Pons (tissue), 1 donor: ENCODE data around the gene VHLL.
"Not testable (repeated sequence)": the region's sequence is repeated elsewhere in the genome, so short reads cannot be mapped to it uniquely, and the experiment has no call there.

Experiments used
- DNase-seq: peaks from one replicate; pipeline ENCODE4 v3.0.0-alpha.2; 2016; ENCODE audit warnings: low spot score

VHLL gene

GRCh38 chr1:156298852-156299357 lies at the start of gene VHLL:
Gene VHLL (minus strand): TSS chr1:156299307. CDS start chr1:156299189, 118 bp downstream.
- DNase-seq = no peak

DNA sequence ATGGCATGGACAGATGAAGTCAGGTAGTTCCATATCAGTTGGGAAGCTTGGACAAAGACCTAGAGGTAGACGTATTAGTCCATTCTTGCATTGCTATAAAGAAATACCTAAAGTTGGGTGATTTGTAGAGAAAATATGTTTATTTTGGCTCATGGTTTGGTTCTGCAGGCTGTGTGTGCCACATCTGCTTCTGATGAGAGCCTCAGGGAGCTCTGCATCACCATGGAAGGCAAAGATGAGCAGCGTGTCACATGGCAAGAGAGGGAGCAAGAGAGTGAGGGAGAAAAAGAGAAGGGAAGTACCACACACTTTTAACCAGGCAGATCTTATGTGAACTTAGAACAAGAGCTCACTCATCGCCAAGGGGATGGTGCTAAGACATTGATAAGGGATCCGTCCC lies 48.2 kb upstream of the VHLL start:
- DNase-seq = no peak

GRCh38 chr1:156346636-156347035 lies 47.5 kb upstream of the VHLL start:
- no peak for DNase-seq

- not testable (repeated sequence) for DNase-seq
Measured at GRCh38 chr1:156346035-156346434, 46.9 kb upstream of the VHLL start.

DNA sequence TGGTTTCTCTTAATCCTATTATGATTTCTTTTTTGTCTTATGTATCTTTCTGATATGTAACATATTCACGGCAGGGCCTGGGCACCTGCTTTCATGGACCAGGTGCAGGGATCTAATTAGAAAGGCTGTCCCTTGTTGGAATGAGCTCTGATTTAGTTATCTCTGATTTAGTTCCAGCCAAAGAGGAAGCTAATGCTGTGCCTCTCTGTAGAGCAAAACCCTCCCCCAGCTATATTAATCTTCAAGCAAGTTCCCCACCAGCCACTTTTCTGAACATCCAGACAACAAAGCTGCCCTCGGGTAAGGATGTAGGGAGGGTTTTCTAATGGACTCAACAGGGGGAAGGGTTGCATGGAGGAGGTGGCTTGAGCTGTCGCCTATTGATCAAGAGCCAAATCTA lies 45.3 kb upstream of the VHLL start:
- no peak for DNase-seq

GRCh38 chr1:156342166-156342955 lies 43.3 kb upstream of the VHLL start:
- no peak for DNase-seq

DNA sequence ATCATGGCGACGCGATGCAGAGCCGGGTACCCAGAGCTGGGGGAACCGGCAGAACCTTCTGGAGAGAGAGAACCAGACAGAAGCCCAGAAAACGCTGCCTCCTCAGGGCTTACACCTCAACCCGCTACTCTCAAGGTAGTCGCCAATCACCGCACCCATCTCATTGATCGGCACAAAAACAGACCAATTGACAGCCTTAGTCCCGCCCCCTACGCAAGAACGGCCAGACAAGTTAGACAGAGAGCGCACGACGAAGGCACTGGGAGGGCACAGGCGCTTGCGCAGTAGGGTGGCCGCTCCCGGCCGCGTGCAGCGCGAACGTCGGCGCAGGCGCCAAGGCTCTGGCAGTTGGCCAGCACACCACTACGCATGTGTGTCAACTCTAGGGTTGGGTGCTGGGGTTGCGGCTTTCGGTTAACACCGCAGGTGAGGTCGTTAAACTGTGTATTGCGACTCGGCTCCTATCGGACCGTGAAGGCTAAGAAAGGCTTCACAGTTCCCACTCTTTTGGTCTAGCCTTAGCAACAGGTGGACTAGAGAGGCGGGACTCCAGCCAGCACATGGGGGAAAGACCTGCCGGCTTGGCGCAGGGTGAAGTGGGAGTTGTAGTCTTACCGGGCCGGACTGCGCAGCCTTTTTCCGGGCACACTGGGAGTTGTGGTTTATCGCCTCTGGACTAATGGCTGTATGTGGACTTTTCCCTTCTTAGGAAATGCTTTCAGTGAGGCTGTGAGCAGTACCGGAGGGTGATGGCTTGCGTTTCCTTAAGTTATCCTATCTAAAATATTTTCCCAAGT lies 39.3 kb upstream of the VHLL start, which contains the start of the genes CCT3 and TSACC:
TSS of gene CCT3 (minus strand) at position 113 of the 797 bp plus-strand sequence. CDS start at position 5, 108 bp downstream.
TSS of gene TSACC (plus strand) at position 347 of the 797 bp plus-strand sequence. CDS start 1,232 bp downstream, outside the sequence.
- peak; percentile 100 for DNase-seq

GRCh38 chr1:156337888-156338179 lies 38.7 kb upstream of the VHLL start:
- DNase-seq = no peak

DNA sequence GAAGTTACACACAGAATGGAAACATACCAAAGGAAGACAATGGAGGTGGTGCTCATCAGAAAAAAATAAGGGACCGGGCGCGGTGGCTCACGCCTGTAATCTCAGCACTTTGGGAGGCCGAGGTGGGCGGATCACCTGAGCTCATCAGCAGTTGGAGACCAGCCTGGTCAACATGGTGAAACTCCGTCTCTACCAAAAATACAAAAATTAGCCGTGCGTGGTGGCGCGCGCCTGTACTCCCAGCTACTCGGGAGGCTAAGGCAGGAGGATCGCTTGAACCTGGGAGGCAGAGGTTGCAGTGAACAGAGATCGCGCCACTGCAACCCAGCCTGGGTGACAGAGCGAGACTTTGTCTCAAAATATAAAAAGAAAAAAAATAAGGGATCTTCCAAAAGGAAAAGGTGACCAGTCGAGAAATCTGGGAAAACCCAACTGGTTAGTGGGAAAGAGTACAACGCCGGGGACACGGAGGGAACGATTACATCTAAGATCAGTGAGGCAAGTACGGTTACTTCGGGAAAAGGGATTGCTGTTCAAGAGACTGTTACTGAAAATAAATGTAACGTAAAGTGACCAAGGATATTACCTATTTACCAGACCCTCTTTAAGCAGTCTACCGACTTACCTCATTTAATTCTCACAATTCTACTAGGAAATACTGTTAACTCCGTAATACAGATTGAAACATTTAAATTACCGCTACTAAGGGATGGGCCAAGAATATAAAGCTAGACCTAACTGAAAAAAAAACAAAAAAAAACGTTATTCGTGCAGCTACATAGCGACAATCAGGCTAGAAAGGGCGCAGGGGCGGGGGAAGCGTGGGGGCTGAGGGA lies 38.2 kb upstream of the VHLL start:
- no peak for DNase-seq

DNA sequence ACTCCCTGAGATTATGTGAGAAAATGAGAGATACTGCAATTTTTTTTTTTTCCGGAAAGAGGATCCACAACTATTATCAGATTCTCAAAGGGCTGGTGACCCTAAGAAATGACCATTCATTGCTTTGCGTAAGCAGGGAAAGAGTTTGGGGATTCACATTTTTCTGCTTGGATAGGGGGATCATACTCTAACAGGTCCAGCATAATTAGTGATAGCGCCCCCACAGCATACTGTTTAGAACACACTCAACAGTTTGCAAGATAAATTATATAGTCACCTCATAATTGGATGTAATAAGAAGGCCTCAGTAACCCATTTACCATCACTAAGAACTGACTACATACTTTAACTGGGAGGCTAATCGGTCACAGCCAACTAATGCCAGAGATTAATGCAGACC lies 37.1 kb upstream of the VHLL start:
- no peak for DNase-seq

- DNase-seq = not testable (repeated sequence)
Measured at GRCh38 chr1:156323179-156323578, 24.1 kb upstream of the VHLL start.

DNA sequence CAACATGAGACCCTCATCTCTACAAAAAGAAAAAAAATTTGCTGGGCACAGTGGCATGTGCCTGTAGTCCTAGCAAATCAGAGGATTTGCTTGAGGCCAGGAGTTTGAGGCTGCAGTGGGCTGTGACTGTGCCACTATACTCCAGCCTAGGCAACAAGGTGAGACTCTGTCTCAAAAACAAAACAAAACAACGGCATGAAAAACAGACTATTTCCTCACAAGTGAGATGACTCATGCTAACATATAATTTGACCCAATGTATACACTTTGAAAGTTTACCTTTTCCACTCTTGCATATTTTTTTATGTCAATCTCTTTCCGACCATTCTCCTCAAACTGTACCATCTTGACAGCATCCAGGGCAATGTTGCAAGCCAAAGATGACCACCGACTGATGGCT lies 21.5 kb upstream of the VHLL start:
- DNase-seq = no peak

- peak; percentile 17 for DNase-seq
Measured at GRCh38 chr1:156319664-156320063, 20.6 kb upstream of the VHLL start.

DNA sequence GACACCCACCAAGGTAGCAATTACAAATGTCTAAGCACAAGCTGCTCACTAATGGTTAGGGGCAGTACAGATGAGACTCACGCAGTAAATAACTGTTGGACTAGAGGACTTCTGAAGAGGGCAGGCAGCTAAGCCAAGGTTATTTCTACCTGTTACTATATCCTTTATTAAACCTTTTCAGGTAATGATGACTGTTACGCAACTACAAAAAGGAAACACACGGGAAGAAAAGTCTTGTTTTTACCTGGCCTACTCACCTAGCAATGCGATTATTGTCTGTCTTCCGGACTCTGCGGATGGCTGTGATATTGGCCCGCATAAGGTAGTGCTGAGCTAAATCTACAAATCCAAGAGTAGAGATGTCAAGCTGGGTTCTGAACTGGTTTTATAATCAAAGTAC lies 17.8 kb upstream of the VHLL start:
- DNase-seq = no peak

- no peak for DNase-seq
Measured at GRCh38 chr1:156310962-156311361, 11.9 kb upstream of the VHLL start.

- no peak for DNase-seq
Measured at GRCh38 chr1:156308078-156308477, 9.0 kb upstream of the VHLL start.

GRCh38 chr1:156305215-156305614 lies 6.1 kb upstream of the VHLL start:
- no peak for DNase-seq

GRCh38 chr1:156303241-156303640 lies 4.1 kb upstream of the VHLL start:
- DNase-seq = no peak

GRCh38 chr1:156295391-156295947 lies 3.6 kb downstream of the VHLL start, which contains the start of gene GLMP:
Gene GLMP (minus strand): TSS chr1:156295679. CDS start chr1:156295645, 34 bp downstream.
- peak; percentile 75 for DNase-seq

GRCh38 chr1:156293895-156294294 lies 5.2 kb downstream of the VHLL start:
- no peak for DNase-seq

DNA sequence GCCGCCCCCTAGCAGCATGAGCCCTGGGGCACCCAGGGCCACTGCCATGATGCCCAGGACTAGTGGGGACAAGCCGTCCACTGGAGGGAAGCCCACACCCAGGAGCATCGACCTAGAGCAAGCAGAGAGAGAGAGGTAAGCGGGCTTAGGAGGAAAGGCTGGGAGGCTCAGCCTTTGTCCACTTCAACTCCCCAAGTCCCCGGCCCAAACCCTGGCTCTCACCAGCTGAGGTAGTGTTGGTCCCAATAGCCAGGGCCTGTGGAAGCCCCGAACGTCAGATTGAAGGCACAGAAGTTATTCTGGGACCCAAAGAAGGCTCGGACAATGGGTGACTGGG lies 6.0 kb downstream of the VHLL start:
- DNase-seq = no peak
